HL-60 (cell line): ENCODE measurements around the gene POLDIP3.

Experiments
- GABPA ChIP-seq: IDR thresholded peaks from 2 replicates; pipeline ENCODE4 v1.6.1; 2012; ENCODE audit warnings: low read depth
- POLR2AphosphoS5 ChIP-seq: IDR thresholded peaks from 2 replicates; pipeline ENCODE4 v1.6.1; 2012; ENCODE audit warnings: low read depth
- SPI1 ChIP-seq: IDR thresholded peaks from 2 replicates; pipeline ENCODE4 v1.6.1; 2012; ENCODE audit warnings: low read depth, mild to moderate bottlenecking, borderline replicate concordance
- TF ChIP-seq, protein P1 (sequence below): IDR thresholded peaks from one replicate; pipeline ENCODE4 v1.5.1; 2011; ENCODE audit warnings: low read length, control low read depth, inconsistent platforms; ENCODE audit not compliant: insufficient read depth
- TF ChIP-seq, protein P2 (sequence below): IDR thresholded peaks from 2 replicates; pipeline ENCODE4 v1.6.1; 2012; ENCODE audit warnings: low read depth; ENCODE audit not compliant: insufficient replicate concordance

DNA sequence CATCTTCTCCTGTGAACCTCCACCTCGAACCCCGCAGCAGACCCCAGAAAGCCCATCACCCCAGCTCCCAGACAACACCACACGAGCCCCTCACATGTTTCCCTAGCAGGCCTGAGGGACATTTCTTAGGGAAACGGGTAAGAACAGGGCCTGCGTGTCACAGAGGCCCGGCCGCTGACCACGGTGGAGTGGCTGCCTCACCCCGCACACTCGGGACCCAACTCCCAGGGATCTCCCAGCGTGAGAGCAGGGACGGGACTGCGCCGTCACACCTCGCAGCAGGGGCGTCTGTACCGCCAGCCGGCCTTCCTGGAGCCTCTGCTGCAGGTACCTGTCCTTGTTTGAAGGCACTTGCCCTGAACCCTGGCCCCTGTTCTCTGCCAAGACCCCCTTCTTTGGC lies 15.5 kb upstream of the POLDIP3 start:
- TF ChIP-seq, protein P1, sequence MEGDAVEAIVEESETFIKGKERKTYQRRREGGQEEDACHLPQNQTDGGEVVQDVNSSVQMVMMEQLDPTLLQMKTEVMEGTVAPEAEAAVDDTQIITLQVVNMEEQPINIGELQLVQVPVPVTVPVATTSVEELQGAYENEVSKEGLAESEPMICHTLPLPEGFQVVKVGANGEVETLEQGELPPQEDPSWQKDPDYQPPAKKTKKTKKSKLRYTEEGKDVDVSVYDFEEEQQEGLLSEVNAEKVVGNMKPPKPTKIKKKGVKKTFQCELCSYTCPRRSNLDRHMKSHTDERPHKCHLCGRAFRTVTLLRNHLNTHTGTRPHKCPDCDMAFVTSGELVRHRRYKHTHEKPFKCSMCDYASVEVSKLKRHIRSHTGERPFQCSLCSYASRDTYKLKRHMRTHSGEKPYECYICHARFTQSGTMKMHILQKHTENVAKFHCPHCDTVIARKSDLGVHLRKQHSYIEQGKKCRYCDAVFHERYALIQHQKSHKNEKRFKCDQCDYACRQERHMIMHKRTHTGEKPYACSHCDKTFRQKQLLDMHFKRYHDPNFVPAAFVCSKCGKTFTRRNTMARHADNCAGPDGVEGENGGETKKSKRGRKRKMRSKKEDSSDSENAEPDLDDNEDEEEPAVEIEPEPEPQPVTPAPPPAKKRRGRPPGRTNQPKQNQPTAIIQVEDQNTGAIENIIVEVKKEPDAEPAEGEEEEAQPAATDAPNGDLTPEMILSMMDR: no peak
- TF ChIP-seq POLR2AphosphoS5 (no peak), GABPA (no peak), SPI1 (no peak)
- TF ChIP-seq, protein P2, sequence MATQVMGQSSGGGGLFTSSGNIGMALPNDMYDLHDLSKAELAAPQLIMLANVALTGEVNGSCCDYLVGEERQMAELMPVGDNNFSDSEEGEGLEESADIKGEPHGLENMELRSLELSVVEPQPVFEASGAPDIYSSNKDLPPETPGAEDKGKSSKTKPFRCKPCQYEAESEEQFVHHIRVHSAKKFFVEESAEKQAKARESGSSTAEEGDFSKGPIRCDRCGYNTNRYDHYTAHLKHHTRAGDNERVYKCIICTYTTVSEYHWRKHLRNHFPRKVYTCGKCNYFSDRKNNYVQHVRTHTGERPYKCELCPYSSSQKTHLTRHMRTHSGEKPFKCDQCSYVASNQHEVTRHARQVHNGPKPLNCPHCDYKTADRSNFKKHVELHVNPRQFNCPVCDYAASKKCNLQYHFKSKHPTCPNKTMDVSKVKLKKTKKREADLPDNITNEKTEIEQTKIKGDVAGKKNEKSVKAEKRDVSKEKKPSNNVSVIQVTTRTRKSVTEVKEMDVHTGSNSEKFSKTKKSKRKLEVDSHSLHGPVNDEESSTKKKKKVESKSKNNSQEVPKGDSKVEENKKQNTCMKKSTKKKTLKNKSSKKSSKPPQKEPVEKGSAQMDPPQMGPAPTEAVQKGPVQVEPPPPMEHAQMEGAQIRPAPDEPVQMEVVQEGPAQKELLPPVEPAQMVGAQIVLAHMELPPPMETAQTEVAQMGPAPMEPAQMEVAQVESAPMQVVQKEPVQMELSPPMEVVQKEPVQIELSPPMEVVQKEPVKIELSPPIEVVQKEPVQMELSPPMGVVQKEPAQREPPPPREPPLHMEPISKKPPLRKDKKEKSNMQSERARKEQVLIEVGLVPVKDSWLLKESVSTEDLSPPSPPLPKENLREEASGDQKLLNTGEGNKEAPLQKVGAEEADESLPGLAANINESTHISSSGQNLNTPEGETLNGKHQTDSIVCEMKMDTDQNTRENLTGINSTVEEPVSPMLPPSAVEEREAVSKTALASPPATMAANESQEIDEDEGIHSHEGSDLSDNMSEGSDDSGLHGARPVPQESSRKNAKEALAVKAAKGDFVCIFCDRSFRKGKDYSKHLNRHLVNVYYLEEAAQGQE: no peak
